Neural cell (in vitro differentiated cells): ENCODE data around the gene TIMM17A. TPM values are rescaled to one million over a fixed set of nuclear protein-coding genes. Genes with fewer than 3 reads are reported as not detected.

Experiments
- H2AFZ ChIP-seq: fragments of 200-600, 300-800 bp; sonication (generic), shearing (Covaris generic); 2 replicates; pipeline ENCODE4 v1.6.0; 2014; ENCODE audit warnings: low read depth, mild to moderate bottlenecking, antibody characterized with exemption, low read length, moderate library complexity
- H3F3A ChIP-seq: fragments of 200-600 bp; shearing (Covaris generic); 2 replicates; pipeline ENCODE4 v1.6.1; 2016; ENCODE audit warnings: mild to moderate bottlenecking, moderate library complexity, mixed read lengths, antibody characterized with exemption, low read length; ENCODE audit not compliant: insufficient read depth, poor library complexity, severe bottlenecking
- H3K27ac ChIP-seq: fragments of 200-600, 300-800 bp; sonication (generic), shearing (Covaris generic); 2 replicates; pipeline ENCODE4 v1.5.1; 2014; ENCODE audit warnings: mild to moderate bottlenecking, low read length, moderate library complexity
- H3K27me3 ChIP-seq: fragments of 300-800, 200-600 bp; sonication (generic), shearing (Covaris generic); 2 replicates; pipeline ENCODE4 v1.6.0; 2014; ENCODE audit warnings: mild to moderate bottlenecking, low read depth, low read length, moderate library complexity; ENCODE audit not compliant: insufficient read depth
- H3K36me3 ChIP-seq: fragments of 300-800, 200-600 bp; sonication (generic), shearing (Covaris generic); 2 replicates; pipeline ENCODE4 v1.5.1; 2014; ENCODE audit warnings: mild to moderate bottlenecking, antibody characterized with exemption, low read length, moderate library complexity; ENCODE audit not compliant: insufficient read depth
- H3K4me2 ChIP-seq: fragments of 300-800, 200-600 bp; sonication (generic), shearing (Covaris generic); 2 replicates; pipeline ENCODE4 v1.6.0; 2014; ENCODE audit warnings: mild to moderate bottlenecking, low read length
- H3K4me3 ChIP-seq: fragments of 300-800, 200-600 bp; sonication (generic), shearing (Covaris generic); 2 replicates; pipeline ENCODE4 v1.5.1; 2014; ENCODE audit warnings: mild to moderate bottlenecking, low read length, moderate library complexity
- H3K79me2 ChIP-seq: fragments of 200-600 bp; shearing (Covaris generic); replicated peaks from 2 replicates; pipeline ENCODE4 v1.6.0; 2014; ENCODE audit warnings: mild to moderate bottlenecking, low read length, moderate library complexity; ENCODE audit not compliant: insufficient read depth
- H3K9ac ChIP-seq: fragments of 300-800, 200-600 bp; sonication (generic), shearing (Covaris generic); 2 replicates; pipeline ENCODE4 v1.6.1; 2016; ENCODE audit warnings: mild to moderate bottlenecking, low read length, mixed read lengths
- H3K9me2 ChIP-seq: fragments of 200-600 bp; shearing (Covaris generic); 2 replicates; pipeline ENCODE4 v1.6.1; 2016; ENCODE audit warnings: mild to moderate bottlenecking, low read length, mixed read lengths; ENCODE audit not compliant: insufficient read depth
- H3K9me3 ChIP-seq: fragments of 200-600, 300-800 bp; sonication (generic), shearing (Covaris generic); 2 replicates; pipeline ENCODE4 v1.6.1; 2016; ENCODE audit warnings: mild to moderate bottlenecking, mixed run types, low read length, moderate library complexity, mixed read lengths
- H4K20me1 ChIP-seq: fragments of 200-600 bp; shearing (Covaris generic); 2 replicates; pipeline ENCODE4 v1.6.1; 2016; ENCODE audit warnings: mild to moderate bottlenecking, mixed run types; ENCODE audit not compliant: insufficient read depth
- EP300 ChIP-seq: fragments of 450-650 bp; conservative IDR thresholded peaks from 2 replicates; pipeline ENCODE4 v1.6.1; 2014; ENCODE audit warnings: antibody characterized with exemption, mild to moderate bottlenecking, moderate library complexity; ENCODE audit not compliant: poor library complexity, severe bottlenecking
- EZH2 ChIP-seq: fragments of 200-600, 300-800 bp; shearing (Covaris generic), sonication (generic); IDR thresholded peaks from 2 replicates; pipeline ENCODE4 v1.6.1; 2014; ENCODE audit warnings: antibody characterized with exemption, low read length, borderline replicate concordance, mild to moderate bottlenecking; ENCODE audit not compliant: insufficient read depth, poor library complexity, severe bottlenecking
- MXI1 ChIP-seq: fragments of 450-650 bp; conservative IDR thresholded peaks from 2 replicates; pipeline ENCODE4 v1.6.1; 2014; ENCODE audit warnings: antibody characterized with exemption, mild to moderate bottlenecking; ENCODE audit not compliant: poor library complexity, severe bottlenecking
- POLR2AphosphoS5 ChIP-seq: IDR thresholded peaks from 2 replicates; pipeline ENCODE4 v1.6.1; 2012
- SMC3 ChIP-seq: fragments of 450-650 bp; conservative IDR thresholded peaks from 2 replicates; pipeline ENCODE4 v1.6.1; 2014; ENCODE audit warnings: antibody characterized with exemption, mild to moderate bottlenecking, moderate library complexity; ENCODE audit not compliant: poor library complexity
- TAF1 ChIP-seq: IDR thresholded peaks from 2 replicates; pipeline ENCODE4 v1.6.1; 2012; ENCODE audit warnings: low read depth
- polyA plus RNA-seq: library from polyadenylated mRNA; depleted of rRNA; stranded (reverse); fragments of >200 nt; gene quantifications from 2 replicates; pipeline ENCODE4 v1.2.3, GENCODE V29; 2014
- TF ChIP-seq, protein P1 (sequence below): fragments of 450-650 bp; IDR thresholded peaks from 2 replicates; pipeline ENCODE4 v1.5.1; 2014; ENCODE audit warnings: antibody characterized with exemption, mild to moderate bottlenecking, moderate library complexity; ENCODE audit not compliant: poor library complexity, severe bottlenecking
- TF ChIP-seq, protein P2 (sequence below): IDR thresholded peaks from 2 replicates; pipeline ENCODE4 v1.6.1; 2012; ENCODE audit warnings: borderline replicate concordance

The TIMM17A gene
- polyA plus RNA-seq, 1 donor from 2014 or later, result 91.7 TPM

DNA sequence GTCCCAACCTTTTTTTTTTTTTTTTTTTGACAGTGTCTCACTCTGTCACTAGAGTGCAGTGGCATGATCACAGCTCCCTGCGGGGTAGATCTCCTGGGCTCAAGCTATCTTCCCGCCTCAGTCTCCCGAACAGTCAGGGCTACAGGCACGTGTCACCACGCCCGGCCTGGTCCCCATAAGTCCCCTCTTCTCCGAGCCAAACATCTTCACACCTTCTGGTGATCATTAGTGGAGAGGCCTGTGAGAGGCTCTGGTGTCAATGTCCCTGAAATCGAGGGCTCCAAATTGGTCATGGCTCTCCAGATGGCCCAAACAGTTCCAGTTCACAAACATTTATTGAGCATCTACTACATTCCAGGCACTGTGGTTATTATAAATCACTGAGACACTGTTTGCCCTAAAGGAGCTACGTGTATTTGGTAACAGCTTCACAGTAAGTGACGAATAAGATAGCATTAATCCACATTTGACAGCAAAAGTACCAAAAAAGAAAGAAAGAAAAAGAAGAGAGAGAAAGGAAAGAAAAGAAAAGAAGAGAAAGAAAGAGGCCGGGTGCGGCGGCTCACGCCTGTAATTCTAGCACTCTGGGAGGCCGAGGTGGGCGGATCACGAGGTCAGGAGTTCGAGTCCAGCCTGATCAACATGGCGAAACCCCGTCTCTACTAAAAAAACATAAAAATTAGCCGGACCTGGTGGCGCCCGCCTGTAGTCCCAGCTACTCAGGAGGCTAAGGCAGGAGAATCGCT, 867 bp upstream of the TIMM17A start:
- no peaks in the 10 kb centered on the region for H3K9me3 ChIP-seq
- H3K4me2 ChIP-seq, result peak overlapping the region; percentile 39
- no peak for TF ChIP-seq EP300
- no peak for TF ChIP-seq POLR2AphosphoS5
- TF ChIP-seq MXI1, result no peak
- TF ChIP-seq, protein P1, sequence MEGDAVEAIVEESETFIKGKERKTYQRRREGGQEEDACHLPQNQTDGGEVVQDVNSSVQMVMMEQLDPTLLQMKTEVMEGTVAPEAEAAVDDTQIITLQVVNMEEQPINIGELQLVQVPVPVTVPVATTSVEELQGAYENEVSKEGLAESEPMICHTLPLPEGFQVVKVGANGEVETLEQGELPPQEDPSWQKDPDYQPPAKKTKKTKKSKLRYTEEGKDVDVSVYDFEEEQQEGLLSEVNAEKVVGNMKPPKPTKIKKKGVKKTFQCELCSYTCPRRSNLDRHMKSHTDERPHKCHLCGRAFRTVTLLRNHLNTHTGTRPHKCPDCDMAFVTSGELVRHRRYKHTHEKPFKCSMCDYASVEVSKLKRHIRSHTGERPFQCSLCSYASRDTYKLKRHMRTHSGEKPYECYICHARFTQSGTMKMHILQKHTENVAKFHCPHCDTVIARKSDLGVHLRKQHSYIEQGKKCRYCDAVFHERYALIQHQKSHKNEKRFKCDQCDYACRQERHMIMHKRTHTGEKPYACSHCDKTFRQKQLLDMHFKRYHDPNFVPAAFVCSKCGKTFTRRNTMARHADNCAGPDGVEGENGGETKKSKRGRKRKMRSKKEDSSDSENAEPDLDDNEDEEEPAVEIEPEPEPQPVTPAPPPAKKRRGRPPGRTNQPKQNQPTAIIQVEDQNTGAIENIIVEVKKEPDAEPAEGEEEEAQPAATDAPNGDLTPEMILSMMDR, result no peak
- TF ChIP-seq EZH2, result no peak
- no peak for TF ChIP-seq SMC3
- TF ChIP-seq, protein P2, sequence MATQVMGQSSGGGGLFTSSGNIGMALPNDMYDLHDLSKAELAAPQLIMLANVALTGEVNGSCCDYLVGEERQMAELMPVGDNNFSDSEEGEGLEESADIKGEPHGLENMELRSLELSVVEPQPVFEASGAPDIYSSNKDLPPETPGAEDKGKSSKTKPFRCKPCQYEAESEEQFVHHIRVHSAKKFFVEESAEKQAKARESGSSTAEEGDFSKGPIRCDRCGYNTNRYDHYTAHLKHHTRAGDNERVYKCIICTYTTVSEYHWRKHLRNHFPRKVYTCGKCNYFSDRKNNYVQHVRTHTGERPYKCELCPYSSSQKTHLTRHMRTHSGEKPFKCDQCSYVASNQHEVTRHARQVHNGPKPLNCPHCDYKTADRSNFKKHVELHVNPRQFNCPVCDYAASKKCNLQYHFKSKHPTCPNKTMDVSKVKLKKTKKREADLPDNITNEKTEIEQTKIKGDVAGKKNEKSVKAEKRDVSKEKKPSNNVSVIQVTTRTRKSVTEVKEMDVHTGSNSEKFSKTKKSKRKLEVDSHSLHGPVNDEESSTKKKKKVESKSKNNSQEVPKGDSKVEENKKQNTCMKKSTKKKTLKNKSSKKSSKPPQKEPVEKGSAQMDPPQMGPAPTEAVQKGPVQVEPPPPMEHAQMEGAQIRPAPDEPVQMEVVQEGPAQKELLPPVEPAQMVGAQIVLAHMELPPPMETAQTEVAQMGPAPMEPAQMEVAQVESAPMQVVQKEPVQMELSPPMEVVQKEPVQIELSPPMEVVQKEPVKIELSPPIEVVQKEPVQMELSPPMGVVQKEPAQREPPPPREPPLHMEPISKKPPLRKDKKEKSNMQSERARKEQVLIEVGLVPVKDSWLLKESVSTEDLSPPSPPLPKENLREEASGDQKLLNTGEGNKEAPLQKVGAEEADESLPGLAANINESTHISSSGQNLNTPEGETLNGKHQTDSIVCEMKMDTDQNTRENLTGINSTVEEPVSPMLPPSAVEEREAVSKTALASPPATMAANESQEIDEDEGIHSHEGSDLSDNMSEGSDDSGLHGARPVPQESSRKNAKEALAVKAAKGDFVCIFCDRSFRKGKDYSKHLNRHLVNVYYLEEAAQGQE, result peak; percentile 15
- no peaks in the 10 kb centered on the region for H3K36me3 ChIP-seq
- H3K9me2 ChIP-seq, result no peaks in the 10 kb centered on the region
- H2AFZ ChIP-seq, result peak overlapping the region; percentile 99
- peak overlapping the region; percentile 92 for H3K4me3 ChIP-seq
- peaks cover 22% of the 10 kb centered on the region for H3K79me2 ChIP-seq
- no peaks in the 10 kb centered on the region for H4K20me1 ChIP-seq
- peak overlapping the region; percentile 95 for H3K9ac ChIP-seq
- H3K27ac ChIP-seq, result peak overlapping the region; percentile 85
- no peaks in the 10 kb centered on the region for H3F3A ChIP-seq
- H3K27me3 ChIP-seq, result no peaks in the 10 kb centered on the region

DNA sequence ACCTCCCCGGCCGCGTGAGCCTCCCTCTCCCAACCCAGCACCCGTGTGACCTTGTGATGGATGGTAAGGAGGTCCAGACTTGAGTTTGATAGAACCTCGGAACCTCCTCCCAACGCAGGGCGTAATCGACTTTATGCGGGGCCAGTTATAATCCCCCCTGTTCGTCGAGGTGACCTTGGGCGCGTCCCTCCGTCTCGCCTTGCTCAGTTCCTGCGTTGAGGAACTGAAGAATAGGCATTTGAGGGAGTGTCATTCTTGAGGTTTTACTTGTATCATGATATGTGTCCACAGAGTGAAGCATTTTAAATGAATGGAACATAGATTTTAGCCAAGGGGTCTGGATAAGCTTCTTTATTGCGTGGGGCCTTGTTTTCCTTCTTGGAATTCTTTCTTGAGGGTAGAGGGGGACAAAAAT, 433 bp downstream of the TIMM17A start:
- no peaks in the 10 kb centered on the region for H3K36me3 ChIP-seq
- no peaks in the 10 kb centered on the region for H3K27me3 ChIP-seq
- H2AFZ ChIP-seq, result peak overlapping the region; percentile 99
- H4K20me1 ChIP-seq, result no peaks in the 10 kb centered on the region
- H3K79me2 ChIP-seq, result peaks cover 22% of the 10 kb centered on the region
- H3K9ac ChIP-seq, result peak overlapping the region; percentile 95
- H3K9me2 ChIP-seq, result no peaks in the 10 kb centered on the region
- peak overlapping the region; percentile 93 for H3K4me2 ChIP-seq
- no peaks in the 10 kb centered on the region for H3K9me3 ChIP-seq
- TF ChIP-seq TAF1 (no peak), MXI1 (no peak)
- H3K4me3 ChIP-seq, result peak overlapping the region; percentile 92
- H3K27ac ChIP-seq, result peak overlapping the region; percentile 85
- H3F3A ChIP-seq, result no peaks in the 10 kb centered on the region
